H1 (cell line): ENCODE measurements around the gene PEAK1. TPM values are rescaled to one million over a fixed set of nuclear protein-coding genes. Genes with fewer than 3 reads are reported as not detected.

ENCODE experiments used
- ATF3 ChIP-seq: IDR thresholded peaks from 2 replicates; pipeline ENCODE4 v1.6.1; 2011; ENCODE audit warnings: low read depth, mild to moderate bottlenecking, low read length; ENCODE audit not compliant: insufficient read depth
- polyA plus RNA-seq, 7 experiments: library from polyadenylated mRNA; depleted of rRNA in 3 of 7; stranded (reverse) in 5 of 7; unstranded in 2 of 7; fragments of >200 nt in 5 of 7; fragments of 200-250 nt in 2 of 7; gene quantifications; 1 replicate in 5 of 7; 2 replicates in 1 of 7; 4 replicates in 1 of 7; pipeline versions ENCODE4 v1.2.1 to v1.2.3, GENCODE V29; 2011 to 2013; ENCODE audit warnings: missing spikeins in 2 of 7, mixed read lengths in 2 of 7
- total RNA-seq: library from RNA; stranded (reverse); fragmentation: NEBNext Ultra II Directional; extraction: Animal tissue kit (Norgen Biotek cat#: 25700); gene quantifications from 2 replicates; pipeline ENCODE4 v1.2.1, GENCODE V29; 2021

The PEAK1 gene
- total and polyA plus RNA-seq, 2 of the 8 experiments (the other 6 are each of a cell fraction or from before 2014, with no cell fraction given): 8.8 to 44.8 TPM

GRCh38 chr15:77446840-77447390, 27.0 kb upstream of the PEAK1 start (continued):
- no peak for TF ChIP-seq ATF3
- TF ChIP-seq, all 59 proteins: peak for 0
